ENCODE results near the gene SBF1. TPM values are rescaled to one million over a fixed set of nuclear protein-coding genes. Genes with fewer than 3 reads are reported as not detected.

Gene SBF1
- polyA plus RNA-seq, 1 donor from 2014 or later, result 58.9 TPM

DNA sequence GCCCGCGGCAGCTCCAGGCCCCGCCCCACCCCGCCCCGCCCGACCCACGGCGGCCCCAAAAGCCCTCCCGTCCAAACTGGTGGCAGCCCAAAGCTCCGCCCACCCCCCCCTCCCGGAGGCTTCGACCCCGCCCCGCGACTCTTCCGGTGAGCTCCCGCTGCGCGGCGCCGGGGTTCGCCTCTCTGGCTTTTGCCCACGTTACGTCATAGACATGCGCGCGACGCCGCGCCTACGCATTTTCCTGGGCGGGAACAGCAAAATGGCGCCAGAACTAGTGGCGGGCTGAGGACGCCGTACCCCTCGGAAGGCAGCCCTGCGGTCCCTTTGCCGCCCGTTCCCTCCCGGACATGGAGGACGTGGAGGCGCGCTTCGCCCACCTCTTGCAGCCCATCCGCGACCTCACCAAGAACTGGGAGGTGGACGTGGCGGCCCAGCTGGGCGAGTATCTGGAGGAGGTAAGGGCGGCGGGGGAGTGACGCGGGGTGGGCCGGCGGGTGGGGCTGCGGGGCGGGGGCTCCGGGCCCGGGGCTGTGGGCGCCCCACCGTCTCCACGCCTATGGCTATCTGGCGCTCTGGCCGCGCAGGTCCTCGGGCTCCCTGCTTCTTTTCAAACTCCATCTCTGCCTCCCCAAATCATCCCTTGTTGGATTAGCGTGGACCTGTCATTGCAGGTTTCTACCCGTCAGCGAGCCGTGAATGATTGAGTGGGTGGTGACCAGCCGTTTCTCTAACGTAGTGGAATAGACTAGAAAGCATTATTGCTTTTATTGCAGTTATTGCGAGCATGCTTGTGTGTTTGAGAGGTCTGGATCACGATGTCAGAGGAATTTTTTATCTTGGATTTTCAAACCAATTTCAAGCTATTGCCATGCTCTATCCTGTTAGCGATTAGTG, 33.4 kb upstream of the SBF1 start, which contains the start of gene NCAPH2:
Gene NCAPH2, plus strand, starts transcription at position 234 of the 894 bp plus-strand sequence. Its CDS starts 114 bp downstream, at position 348.
- Histone ChIP-seq H3K79me2 (replicated peaks; ENCODE audit: insufficient read depth, low read length) (peaks cover 37% of the 10 kb centered on the region), H3K4me3 (ENCODE audit: low read length) (peak within 1 kb of the TSS; percentile 94), H4K20me1 (ENCODE audit: insufficient read depth) (no peaks in the 10 kb centered on the region), H3K4me2 (ENCODE audit: low read length) (peak within 1 kb of the TSS; percentile 97), H3K36me3 (ENCODE audit: insufficient read depth, low read length) (no peaks in the 10 kb centered on the region), H3K27ac (ENCODE audit: low read length) (peak within 1 kb of the TSS; percentile 81), H2AFZ (ENCODE audit: low read depth, low read length) (peak within 1 kb of the TSS; percentile 27), H3K9me3 (ENCODE audit: low read length) (no peaks in the 10 kb centered on the region), H3K9ac (ENCODE audit: low read length) (peak within 1 kb of the TSS; percentile 86), H3K27me3 (ENCODE audit: insufficient read depth, low read depth, low read length) (no peaks in the 10 kb centered on the region), H3F3A (ENCODE audit: insufficient read depth, low read length, poor library complexity, severe bottlenecking) (no peaks in the 10 kb centered on the region), H3K9me2 (ENCODE audit: insufficient read depth, low read length) (no peaks in the 10 kb centered on the region)
- TF ChIP-seq MXI1 (conservative IDR thresholded peaks at IDR 0.05; ENCODE audit: poor library complexity, severe bottlenecking) (peak; percentile 76), EZH2 (IDR thresholded peaks at IDR 0.05; ENCODE audit: borderline replicate concordance, insufficient read depth, low read length, poor library complexity, severe bottlenecking) (no peak), TAF1 (IDR thresholded peaks at IDR 0.05; ENCODE audit: low read depth) (peak; percentile 73), EP300 (conservative IDR thresholded peaks at IDR 0.05; ENCODE audit: poor library complexity, severe bottlenecking) (peak; percentile 64), RAD21 (conservative IDR thresholded peaks at IDR 0.05) (no peak), POLR2AphosphoS5 (IDR thresholded peaks at IDR 0.05) (peak; percentile 94), SMC3 (conservative IDR thresholded peaks at IDR 0.05; ENCODE audit: poor library complexity) (peak; percentile 3)
- TF ChIP-seq, protein P1, sequence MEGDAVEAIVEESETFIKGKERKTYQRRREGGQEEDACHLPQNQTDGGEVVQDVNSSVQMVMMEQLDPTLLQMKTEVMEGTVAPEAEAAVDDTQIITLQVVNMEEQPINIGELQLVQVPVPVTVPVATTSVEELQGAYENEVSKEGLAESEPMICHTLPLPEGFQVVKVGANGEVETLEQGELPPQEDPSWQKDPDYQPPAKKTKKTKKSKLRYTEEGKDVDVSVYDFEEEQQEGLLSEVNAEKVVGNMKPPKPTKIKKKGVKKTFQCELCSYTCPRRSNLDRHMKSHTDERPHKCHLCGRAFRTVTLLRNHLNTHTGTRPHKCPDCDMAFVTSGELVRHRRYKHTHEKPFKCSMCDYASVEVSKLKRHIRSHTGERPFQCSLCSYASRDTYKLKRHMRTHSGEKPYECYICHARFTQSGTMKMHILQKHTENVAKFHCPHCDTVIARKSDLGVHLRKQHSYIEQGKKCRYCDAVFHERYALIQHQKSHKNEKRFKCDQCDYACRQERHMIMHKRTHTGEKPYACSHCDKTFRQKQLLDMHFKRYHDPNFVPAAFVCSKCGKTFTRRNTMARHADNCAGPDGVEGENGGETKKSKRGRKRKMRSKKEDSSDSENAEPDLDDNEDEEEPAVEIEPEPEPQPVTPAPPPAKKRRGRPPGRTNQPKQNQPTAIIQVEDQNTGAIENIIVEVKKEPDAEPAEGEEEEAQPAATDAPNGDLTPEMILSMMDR (IDR thresholded peaks at IDR 0.05; ENCODE audit: poor library complexity, severe bottlenecking), result no peak
- TF ChIP-seq, protein P2, sequence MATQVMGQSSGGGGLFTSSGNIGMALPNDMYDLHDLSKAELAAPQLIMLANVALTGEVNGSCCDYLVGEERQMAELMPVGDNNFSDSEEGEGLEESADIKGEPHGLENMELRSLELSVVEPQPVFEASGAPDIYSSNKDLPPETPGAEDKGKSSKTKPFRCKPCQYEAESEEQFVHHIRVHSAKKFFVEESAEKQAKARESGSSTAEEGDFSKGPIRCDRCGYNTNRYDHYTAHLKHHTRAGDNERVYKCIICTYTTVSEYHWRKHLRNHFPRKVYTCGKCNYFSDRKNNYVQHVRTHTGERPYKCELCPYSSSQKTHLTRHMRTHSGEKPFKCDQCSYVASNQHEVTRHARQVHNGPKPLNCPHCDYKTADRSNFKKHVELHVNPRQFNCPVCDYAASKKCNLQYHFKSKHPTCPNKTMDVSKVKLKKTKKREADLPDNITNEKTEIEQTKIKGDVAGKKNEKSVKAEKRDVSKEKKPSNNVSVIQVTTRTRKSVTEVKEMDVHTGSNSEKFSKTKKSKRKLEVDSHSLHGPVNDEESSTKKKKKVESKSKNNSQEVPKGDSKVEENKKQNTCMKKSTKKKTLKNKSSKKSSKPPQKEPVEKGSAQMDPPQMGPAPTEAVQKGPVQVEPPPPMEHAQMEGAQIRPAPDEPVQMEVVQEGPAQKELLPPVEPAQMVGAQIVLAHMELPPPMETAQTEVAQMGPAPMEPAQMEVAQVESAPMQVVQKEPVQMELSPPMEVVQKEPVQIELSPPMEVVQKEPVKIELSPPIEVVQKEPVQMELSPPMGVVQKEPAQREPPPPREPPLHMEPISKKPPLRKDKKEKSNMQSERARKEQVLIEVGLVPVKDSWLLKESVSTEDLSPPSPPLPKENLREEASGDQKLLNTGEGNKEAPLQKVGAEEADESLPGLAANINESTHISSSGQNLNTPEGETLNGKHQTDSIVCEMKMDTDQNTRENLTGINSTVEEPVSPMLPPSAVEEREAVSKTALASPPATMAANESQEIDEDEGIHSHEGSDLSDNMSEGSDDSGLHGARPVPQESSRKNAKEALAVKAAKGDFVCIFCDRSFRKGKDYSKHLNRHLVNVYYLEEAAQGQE (IDR thresholded peaks at IDR 0.05; ENCODE audit: borderline replicate concordance), result peak; percentile 84

GRCh38 chr22:50507421-50507990, 32.7 kb upstream of the SBF1 start, which contains the start of gene LMF2:
LMF2 (minus strand) TSS chr22:50507702; CDS start chr22:50507675, 27 bp downstream.
- Histone ChIP-seq H3K79me2 (replicated peaks; ENCODE audit: insufficient read depth, low read length) (peaks cover 34% of the 10 kb centered on the region), H3K36me3 (ENCODE audit: insufficient read depth, low read length) (no peaks in the 10 kb centered on the region)

More at GRCh38 chr22:50507421-50507990, 32.7 kb upstream of the SBF1 start, which contains the start of gene LMF2:
- peak within 1 kb of the TSS; percentile 86 for H3K9ac ChIP-seq (ENCODE audit: low read length)
- TF ChIP-seq TAF1 (IDR thresholded peaks at IDR 0.05; ENCODE audit: low read depth) (peak; percentile 51), RAD21 (conservative IDR thresholded peaks at IDR 0.05) (peak; percentile 45), EP300 (conservative IDR thresholded peaks at IDR 0.05; ENCODE audit: poor library complexity, severe bottlenecking) (no peak), MXI1 (conservative IDR thresholded peaks at IDR 0.05; ENCODE audit: poor library complexity, severe bottlenecking) (peak; percentile 77), POLR2AphosphoS5 (IDR thresholded peaks at IDR 0.05) (peak; percentile 76), SMC3 (conservative IDR thresholded peaks at IDR 0.05; ENCODE audit: poor library complexity) (peak; percentile 46), EZH2 (IDR thresholded peaks at IDR 0.05; ENCODE audit: borderline replicate concordance, insufficient read depth, low read length, poor library complexity, severe bottlenecking) (no peak)
- TF ChIP-seq, protein P2 (IDR thresholded peaks at IDR 0.05; ENCODE audit: borderline replicate concordance), result no peak
- TF ChIP-seq, protein P1 (IDR thresholded peaks at IDR 0.05; ENCODE audit: poor library complexity, severe bottlenecking), result no peak
- peak within 1 kb of the TSS; percentile 81 for H3K27ac ChIP-seq (ENCODE audit: low read length)
- H3K4me3 ChIP-seq (ENCODE audit: low read length), result peak within 1 kb of the TSS; percentile 94
- H3K9me3 ChIP-seq (ENCODE audit: low read length), result no peaks in the 10 kb centered on the region
- H3F3A ChIP-seq (ENCODE audit: insufficient read depth, low read length, poor library complexity, severe bottlenecking), result no peaks in the 10 kb centered on the region
- peak within 1 kb of the TSS; percentile 27 for H2AFZ ChIP-seq (ENCODE audit: low read depth, low read length)
- H3K9me2 ChIP-seq (ENCODE audit: insufficient read depth, low read length), result no peaks in the 10 kb centered on the region
- no peaks in the 10 kb centered on the region for H4K20me1 ChIP-seq (ENCODE audit: insufficient read depth)
- H3K4me2 ChIP-seq (ENCODE audit: low read length), result peak within 1 kb of the TSS; percentile 97
- no peaks in the 10 kb centered on the region for H3K27me3 ChIP-seq (ENCODE audit: insufficient read depth, low read depth, low read length)
